GM18861 (cell line): ENCODE results near the gene ZNF330.
"Not testable (repeated sequence)": the region's sequence is repeated elsewhere in the genome, so short reads cannot be mapped to it uniquely, and the experiment has no call there.

Source experiments
- ATAC-seq: cut with Tn5 transposase; IDR thresholded peaks from one replicate; pipeline ENCODE4 v1.9.1; 2021; ENCODE audit not compliant: unreplicated experiment

The ZNF330 gene

GRCh38 chr4:141220691-141221659 lies at the start of gene ZNF330:
TSS of gene ZNF330 (plus strand) at chr4:141220895. CDS start at chr4:141222372, 1,477 bp downstream.
- ATAC-seq: peak; percentile 79

DNA sequence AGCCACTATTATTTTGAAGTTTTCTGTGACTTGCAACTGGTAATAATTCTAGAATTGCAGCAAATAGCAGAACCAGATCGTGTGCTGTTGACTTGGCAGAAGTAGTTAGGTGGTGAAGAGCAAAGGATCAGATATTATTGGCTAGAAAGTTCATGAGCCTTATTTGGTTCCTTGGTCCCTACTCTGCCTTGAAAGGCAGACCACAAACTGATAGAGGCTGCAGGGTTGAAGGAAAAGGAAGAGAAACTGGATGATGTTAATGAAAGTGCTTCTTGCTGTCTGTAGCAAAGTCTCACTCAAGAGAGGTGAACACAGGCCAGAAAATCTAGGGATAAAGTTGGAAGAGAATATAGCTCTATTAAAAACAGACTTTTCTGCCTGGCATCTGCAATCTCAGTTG lies 46.2 kb upstream of the ZNF330 start:
- ATAC-seq: no peak

- no peak for ATAC-seq
Measured at GRCh38 chr4:141177171-141177570, 43.5 kb upstream of the ZNF330 start.

GRCh38 chr4:141179474-141180373 lies 41.0 kb upstream of the ZNF330 start:
- no peak for ATAC-seq

DNA sequence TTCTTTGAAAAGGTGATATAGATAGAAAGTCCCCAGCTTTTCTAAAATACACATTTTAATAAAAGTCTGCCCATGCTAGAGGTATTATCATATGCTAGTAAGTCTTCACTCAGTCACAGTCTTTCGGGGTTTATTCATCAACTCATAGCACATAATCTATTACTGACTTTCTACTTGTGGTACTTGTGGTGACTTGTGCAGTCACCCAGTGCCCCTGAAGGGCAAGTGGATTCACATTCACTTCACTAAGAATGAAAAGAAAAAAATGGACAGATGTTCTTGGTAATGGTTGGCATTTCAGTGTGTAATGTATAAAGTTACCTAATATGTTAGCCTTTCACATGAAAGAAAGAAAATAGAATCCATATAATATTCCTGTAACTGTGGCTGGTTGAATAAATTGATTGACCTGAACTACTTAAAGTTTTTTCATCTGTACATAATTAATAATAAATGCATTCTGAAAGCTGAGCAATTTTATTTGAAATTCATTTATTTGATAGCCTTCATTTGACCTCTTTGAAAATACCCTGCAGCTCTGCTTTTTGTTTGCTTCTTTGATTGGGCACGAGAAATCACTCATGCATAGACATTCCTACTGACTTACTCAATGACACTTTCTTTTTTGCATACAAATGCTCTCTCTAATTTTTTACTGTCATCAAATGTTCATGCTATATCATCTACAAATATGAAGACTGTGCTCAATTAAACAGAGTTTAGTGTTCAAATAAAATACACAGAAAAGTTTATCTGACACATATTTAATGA lies 39.5 kb upstream of the ZNF330 start:
- peak; percentile 94 for ATAC-seq

DNA sequence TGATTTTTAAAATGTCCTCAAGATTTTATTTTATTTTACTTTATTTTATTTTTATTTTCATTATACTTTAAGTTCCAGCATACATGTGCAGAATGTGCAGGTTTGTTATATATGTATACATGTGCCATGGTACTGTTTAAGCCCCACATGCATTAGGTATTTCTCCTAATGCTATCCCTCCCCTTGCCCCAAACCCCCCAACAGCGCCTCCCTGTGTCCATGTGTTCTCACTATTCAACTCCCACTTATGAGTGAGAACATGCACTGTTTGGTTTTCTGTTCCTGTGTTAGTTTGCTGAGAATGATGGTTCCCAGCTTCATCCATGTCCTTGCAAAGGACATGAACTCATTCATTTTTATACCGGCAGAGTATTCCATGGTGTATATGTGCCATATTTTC lies 37.2 kb upstream of the ZNF330 start:
- ATAC-seq: not testable (repeated sequence)

GRCh38 chr4:141192564-141192963 lies 28.1 kb upstream of the ZNF330 start:
- ATAC-seq: no peak

DNA sequence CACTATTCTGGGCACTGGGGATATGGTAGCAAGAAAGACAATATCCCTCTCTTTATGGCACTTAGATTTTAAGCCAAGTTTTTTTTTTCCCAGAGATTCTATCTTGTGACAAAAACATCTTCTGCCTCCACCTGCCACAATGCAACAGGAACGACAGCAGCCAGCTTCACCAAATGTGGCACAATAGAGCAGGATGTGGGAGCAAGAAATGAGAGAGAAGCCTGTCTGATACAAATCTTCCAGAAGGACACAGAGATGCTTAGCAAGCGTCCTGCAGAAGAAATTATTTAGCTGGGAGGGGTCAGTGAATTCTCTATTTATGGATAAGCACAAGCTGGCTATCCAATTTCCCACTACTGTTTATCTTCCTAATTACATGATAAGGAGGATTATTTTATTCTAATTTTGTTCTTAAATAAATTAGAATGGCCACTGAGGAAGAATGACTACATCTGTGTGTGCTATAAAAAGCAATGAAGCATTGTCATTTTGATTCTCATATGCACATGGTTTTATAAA lies 27.1 kb upstream of the ZNF330 start:
- ATAC-seq: no peak

- no peak for ATAC-seq
Measured at GRCh38 chr4:141195095-141195707, 25.5 kb upstream of the ZNF330 start.

DNA sequence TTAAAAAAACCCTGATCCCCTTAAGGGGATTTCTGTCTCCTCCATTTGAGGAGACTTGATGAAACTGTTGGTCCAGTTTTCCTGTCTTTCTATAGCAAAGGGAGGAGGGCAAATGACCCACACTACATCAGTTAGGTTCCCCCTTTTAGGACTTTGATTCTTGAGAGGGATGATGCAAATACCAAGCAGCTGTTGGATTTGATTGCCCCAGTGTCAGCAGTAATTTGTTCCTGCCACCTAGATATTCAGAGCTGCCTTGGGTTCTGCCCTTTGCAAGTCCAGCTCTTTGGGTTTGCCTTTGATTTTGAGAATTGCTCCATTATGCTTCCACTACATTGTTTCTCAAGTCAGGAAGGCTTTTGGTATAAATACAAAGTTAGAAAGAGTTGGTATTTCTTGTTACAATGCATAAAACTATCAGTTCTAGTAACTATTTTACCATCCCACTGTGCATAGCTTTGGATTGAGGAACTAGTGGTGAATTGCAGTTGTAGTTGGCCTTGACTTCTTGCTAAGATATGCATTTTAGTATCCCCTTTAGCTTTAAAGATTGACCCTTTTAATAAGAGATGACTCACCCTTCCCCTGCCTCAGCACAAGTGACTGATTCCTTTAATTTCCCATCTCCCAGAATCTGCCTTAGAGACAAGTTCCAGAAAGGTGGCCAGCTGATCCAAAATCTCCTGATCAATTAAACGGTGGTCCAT lies 24.3 kb upstream of the ZNF330 start:
- no peak for ATAC-seq

- no peak for ATAC-seq
Measured at GRCh38 chr4:141207961-141208360, 12.7 kb upstream of the ZNF330 start.

GRCh38 chr4:141210168-141210567 lies 10.5 kb upstream of the ZNF330 start:
- ATAC-seq: no peak

DNA sequence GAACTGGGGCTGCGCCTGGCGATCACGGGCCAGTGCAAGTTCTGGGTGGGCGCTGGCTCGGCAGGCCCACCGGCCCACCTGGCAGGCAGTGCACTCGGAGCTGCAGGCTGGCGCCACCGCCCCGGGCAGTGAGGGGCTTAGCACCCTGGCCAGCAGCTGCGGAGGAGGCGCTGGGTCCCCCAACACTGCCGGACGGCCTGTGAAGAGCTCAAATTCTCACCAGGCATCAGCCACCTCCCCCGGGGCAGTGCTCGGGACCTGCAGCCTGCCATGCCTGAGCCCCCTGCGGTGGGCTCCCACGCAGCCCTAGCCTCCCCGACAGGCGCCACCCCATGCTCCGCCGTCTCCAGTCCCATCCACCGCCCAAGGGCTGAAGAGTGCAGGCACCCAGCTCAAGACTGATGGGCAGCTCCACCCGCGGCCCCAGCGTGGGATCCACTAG lies 7.1 kb upstream of the ZNF330 start:
- no peak for ATAC-seq

- ATAC-seq: no peak
Measured at GRCh38 chr4:141215030-141215429, 5.7 kb upstream of the ZNF330 start.

DNA sequence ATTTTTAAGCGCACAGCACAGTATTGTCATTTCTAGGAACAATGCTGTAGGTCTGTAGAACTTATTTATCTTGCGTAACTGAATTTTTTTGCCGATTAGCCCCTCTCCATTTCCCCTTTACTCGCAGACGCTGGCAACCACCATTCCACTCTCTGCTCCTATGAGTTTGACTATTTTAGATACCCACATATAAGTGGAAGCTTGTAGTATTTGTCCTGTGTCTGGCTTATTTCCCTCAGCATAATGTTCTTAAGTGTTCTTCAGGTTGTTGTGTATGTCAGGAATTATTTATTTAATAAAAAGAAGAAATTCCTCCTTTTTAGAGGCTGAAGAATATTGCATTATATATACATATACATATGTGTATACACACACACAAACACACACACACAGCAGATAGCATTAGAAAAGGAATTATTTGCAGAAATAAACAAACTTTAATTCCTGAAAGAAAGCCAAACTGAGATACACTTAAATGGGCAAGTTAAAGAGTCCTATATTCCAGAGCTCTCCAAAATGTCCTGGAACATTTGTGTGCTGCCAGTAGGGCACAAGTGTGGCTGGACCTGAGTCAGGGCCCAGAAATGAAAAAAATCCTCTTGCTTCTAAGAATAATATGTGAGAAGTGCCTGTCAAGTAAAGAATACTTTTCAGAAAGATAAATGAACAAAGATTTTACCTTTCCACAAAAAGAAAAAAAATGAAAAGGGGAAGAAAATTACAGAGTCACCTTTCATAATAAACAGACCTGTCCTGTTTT lies 4.5 kb upstream of the ZNF330 start:
- ATAC-seq: no peak

DNA sequence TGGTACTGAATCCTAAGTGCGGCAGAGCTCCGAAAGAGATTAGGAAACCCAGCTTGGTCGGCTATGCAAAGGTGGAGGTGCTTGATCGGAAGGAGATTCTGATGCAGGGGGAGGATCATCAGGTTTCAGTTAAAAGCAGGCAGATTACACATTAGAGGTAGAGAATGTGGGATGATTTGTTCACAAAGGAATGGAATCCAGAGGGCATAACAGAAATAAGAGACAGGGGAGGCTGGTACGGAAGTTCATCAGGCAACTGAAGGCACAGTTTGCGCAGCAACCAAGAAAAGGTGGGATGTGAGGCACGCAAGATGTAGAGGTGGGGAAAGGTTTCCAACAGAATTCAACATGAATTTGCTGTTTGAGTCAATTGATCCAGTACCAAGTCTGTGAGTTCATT lies 424 bp upstream of the ZNF330 start:
- peak; percentile 10 for ATAC-seq

DNA sequence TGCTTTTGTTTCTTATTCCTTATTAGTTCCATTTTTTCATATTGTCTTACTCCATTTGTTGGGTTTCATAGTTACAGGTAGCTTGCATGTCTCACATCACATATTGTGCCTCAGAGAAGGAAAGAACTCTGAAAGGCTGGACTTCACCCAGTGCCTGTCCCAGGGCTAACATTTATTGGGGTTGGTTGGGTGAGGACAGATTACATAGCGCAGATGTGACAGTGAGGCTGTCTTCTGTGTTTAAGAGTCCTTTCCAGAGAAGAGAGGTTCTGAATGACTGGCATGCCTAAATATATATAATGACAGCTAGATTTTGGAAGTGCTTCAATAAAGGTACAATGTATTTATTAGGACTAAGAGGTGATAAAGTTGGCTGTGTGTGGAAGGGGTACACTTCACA lies 2.7 kb downstream of the ZNF330 start:
- no peak for ATAC-seq

GRCh38 chr4:141227280-141227679 lies 6.6 kb downstream of the ZNF330 start:
- not testable (repeated sequence) for ATAC-seq
